ENCODE results near the gene SIK3.
A peak's percentile ranks its signal among the peaks of the same experiment; 100 is the strongest.

Gene SIK3

GRCh38 chr11:116849486-116849885 lies 248.7 kb downstream of the SIK3 start:
- H3K27me3 ChIP-seq (ENCODE audit: insufficient read depth, poor library complexity, severe bottlenecking), result no peaks in the 10 kb centered on the region
- no peak for DNase-seq (ENCODE audit: low read depth in 1 of 2, low spot score in 1 of 2)
- H3K27ac ChIP-seq (replicated peaks), result peak overlapping the region; percentile 89
- TF ChIP-seq CTCF (IDR thresholded peaks at IDR 0.05; ENCODE audit: insufficient read depth, low read length), result no peak
- no peak overlapping the region for H3K4me3 ChIP-seq (replicated peaks; ENCODE audit: insufficient read depth, low read length)

GRCh38 chr11:116849060-116849459 lies 249.2 kb downstream of the SIK3 start:
- no peaks in the 10 kb centered on the region for H3K27me3 ChIP-seq (ENCODE audit: insufficient read depth, poor library complexity, severe bottlenecking)
- no peak overlapping the region for H3K4me3 ChIP-seq (replicated peaks; ENCODE audit: insufficient read depth, low read length)
- no peak for TF ChIP-seq SPI1 (IDR thresholded peaks at IDR 0.05; ENCODE audit: borderline replicate concordance, low read depth)
- H3K27ac ChIP-seq (replicated peaks), result no peak overlapping the region
- no peak for DNase-seq (ENCODE audit: low read depth in 1 of 2, low spot score in 1 of 2)

GRCh38 chr11:116847612-116848011 lies 250.6 kb downstream of the SIK3 start:
- H3K4me3 ChIP-seq (replicated peaks; ENCODE audit: insufficient read depth, low read length), result no peak overlapping the region
- H3K27me3 ChIP-seq (ENCODE audit: insufficient read depth, poor library complexity, severe bottlenecking), result no peaks in the 10 kb centered on the region
- TF ChIP-seq GABPA (IDR thresholded peaks at IDR 0.05; ENCODE audit: low read depth) (no peak), SPI1 (IDR thresholded peaks at IDR 0.05; ENCODE audit: borderline replicate concordance, low read depth) (no peak), REST (IDR thresholded peaks at IDR 0.05; ENCODE audit: insufficient replicate concordance, low read depth) (no peak), POLR2AphosphoS5 (IDR thresholded peaks at IDR 0.05; ENCODE audit: low read depth) (no peak), CTCF (IDR thresholded peaks at IDR 0.05; ENCODE audit: insufficient read depth, low read length) (no peak)
- no peak overlapping the region for H3K27ac ChIP-seq (replicated peaks)
- no peak for DNase-seq (ENCODE audit: low read depth in 1 of 2, low spot score in 1 of 2)

GRCh38 chr11:116844722-116845121 lies 253.5 kb downstream of the SIK3 start:
- H3K4me3 ChIP-seq (replicated peaks; ENCODE audit: insufficient read depth, low read length), result no peak overlapping the region
- no peaks in the 10 kb centered on the region for H3K27me3 ChIP-seq (ENCODE audit: insufficient read depth, poor library complexity, severe bottlenecking)
- no peak overlapping the region for H3K27ac ChIP-seq (replicated peaks)
- DNase-seq (ENCODE audit: low read depth in 1 of 2, low spot score in 1 of 2), result no peak
- TF ChIP-seq POLR2AphosphoS5 (IDR thresholded peaks at IDR 0.05; ENCODE audit: low read depth) (no peak), REST (IDR thresholded peaks at IDR 0.05; ENCODE audit: insufficient replicate concordance, low read depth) (no peak), CTCF (IDR thresholded peaks at IDR 0.05; ENCODE audit: insufficient read depth, low read length) (no peak), SPI1 (IDR thresholded peaks at IDR 0.05; ENCODE audit: borderline replicate concordance, low read depth) (no peak), GABPA (IDR thresholded peaks at IDR 0.05; ENCODE audit: low read depth) (no peak)

Data from HL-60 (cell line).